Coronary artery (tissue), 2 donors: ENCODE data around the gene CARD19.
A peak's percentile ranks its signal among the peaks of the same experiment; 100 is the strongest.

Experiments
- DNase-seq: peaks from one replicate; pipeline ENCODE4 v3.0.0-alpha.2; 2017; ENCODE audit warnings: low spot score
- H3K27ac ChIP-seq, 2 donors: fragments of 200-600 bp; sonication (generic); one replicate each; pipeline ENCODE4 v1.5.1; 2016 to 2019
- H3K4me3 ChIP-seq: fragments of 200-600 bp; sonication (generic); 2 replicates; pipeline ENCODE4 v1.5.1; 2016; ENCODE audit warnings: mild to moderate bottlenecking, moderate library complexity
- TF ChIP-seq, protein P1 (sequence below): fragments of 200-600 bp; sonication (generic); IDR thresholded peaks from one replicate; pipeline ENCODE4 v1.5.1; 2019; ENCODE audit warnings: antibody characterized with exemption

Gene CARD19

DNA sequence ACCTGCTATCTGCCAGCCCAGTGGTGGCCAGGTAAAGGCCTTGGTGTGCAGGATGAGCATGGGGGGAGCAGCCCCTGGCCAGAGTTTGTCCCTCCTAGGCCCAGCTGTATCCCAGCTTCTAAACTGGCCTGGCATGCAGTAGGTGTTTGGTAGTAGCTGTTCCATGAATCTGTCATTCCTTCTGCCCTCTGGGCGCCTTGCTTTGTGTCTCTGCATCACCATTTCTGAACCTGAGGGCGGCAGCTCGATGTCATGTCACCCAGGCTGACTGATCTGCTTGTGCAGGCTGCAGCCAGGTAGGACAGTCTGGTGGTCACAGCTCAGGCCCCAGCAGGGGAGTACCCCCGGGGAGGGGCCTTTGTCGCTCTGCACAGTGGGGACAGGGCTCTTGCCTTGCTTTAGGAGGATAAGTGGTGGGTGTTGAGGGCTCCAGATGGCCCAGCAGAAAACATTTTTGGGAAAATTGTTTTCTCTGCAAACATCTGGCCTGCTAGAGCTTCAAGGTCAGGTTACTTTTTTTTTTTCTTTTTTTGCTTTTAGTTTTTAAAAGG lies 42.2 kb upstream of the CARD19 start:
- H3K4me3 ChIP-seq: no peak overlapping the region
- H3K27ac ChIP-seq: no peak overlapping the region
- no peak for DNase-seq
- TF ChIP-seq, protein P1, sequence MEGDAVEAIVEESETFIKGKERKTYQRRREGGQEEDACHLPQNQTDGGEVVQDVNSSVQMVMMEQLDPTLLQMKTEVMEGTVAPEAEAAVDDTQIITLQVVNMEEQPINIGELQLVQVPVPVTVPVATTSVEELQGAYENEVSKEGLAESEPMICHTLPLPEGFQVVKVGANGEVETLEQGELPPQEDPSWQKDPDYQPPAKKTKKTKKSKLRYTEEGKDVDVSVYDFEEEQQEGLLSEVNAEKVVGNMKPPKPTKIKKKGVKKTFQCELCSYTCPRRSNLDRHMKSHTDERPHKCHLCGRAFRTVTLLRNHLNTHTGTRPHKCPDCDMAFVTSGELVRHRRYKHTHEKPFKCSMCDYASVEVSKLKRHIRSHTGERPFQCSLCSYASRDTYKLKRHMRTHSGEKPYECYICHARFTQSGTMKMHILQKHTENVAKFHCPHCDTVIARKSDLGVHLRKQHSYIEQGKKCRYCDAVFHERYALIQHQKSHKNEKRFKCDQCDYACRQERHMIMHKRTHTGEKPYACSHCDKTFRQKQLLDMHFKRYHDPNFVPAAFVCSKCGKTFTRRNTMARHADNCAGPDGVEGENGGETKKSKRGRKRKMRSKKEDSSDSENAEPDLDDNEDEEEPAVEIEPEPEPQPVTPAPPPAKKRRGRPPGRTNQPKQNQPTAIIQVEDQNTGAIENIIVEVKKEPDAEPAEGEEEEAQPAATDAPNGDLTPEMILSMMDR: no peak

DNA sequence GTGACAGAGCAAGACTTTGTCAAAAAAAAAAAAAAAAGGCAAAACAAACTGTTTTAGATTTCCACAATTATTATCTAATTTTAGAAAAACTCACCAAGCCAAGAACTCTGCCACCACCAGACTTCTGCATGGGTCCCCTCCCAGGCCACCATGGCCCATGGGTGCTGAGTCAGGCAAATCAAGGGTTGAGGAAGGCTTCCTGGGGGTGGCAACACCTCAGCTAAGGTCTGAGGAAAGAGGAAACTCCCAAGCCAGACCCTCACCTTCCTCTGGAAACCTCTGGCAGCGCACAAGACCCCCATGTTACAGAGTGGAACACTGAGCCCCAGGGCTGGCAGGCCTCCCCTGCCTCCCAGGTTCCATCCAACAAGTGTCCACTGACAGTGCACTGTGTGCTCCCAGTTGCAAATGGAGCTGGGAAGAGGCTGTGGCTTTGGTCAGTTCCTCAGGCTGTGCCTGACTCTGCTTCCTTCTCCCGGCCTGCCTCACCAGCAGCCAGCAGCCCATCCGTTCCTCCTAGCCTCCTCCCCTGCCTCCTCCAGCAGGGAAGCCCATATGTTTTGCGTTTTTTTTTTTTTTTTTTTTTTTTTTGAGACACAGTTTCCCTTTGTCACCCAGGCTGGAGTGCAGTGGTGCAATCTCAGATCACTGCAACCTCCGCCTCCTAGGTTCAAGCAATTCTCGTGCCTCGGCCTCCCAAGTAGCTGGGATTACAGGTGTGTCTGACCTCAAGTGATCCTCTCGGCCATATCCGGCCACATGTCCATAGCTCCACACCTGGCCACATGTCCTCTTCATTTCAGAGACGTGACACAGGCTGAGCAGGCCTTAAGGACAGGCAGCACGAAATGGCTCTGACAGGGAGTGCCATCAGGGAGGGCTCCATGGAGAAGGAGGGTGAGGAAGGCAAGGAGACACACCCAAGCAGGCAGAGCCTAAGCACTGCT lies 41.0 kb upstream of the CARD19 start:
- H3K4me3 ChIP-seq: no peak overlapping the region
- H3K27ac ChIP-seq: peak overlapping the region; percentile 46 to 71
- TF ChIP-seq, protein P1: no peak
- no peak for DNase-seq

DNA sequence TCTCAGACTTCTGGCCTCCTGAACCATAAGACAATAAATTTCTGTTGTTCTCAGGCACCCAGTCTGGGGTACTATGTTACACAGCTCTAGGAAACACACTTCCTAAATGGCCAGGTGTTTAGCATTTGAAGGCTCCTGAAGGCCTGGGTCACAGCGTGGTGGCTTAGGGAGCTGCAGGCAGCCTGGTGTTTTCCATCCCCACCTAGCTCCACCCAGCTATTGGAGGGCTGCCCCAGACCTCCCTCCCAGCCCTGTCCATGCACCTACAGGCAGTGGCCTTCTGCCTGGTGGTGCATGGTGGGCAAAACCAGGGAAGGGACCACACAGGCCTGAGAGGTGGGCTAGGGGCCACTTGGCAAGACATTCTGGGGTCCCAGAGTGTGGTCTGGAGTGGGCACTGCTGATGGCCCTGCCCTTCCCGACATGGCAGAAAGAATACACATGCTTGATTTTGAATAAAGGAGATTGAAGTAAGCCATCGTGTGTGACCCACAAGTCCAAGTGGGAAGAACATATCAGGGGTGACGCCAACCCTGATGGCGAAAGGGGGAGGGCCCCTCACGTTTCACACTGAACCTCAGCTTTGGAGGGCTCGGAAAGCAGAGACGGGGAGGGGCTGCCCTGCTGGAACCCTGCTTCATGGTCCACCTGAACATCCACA lies 38.8 kb upstream of the CARD19 start:
- peak overlapping the region; percentile 10 to 81 for H3K27ac ChIP-seq
- TF ChIP-seq, protein P1: no peak
- no peak overlapping the region for H3K4me3 ChIP-seq
- no peak for DNase-seq

DNA sequence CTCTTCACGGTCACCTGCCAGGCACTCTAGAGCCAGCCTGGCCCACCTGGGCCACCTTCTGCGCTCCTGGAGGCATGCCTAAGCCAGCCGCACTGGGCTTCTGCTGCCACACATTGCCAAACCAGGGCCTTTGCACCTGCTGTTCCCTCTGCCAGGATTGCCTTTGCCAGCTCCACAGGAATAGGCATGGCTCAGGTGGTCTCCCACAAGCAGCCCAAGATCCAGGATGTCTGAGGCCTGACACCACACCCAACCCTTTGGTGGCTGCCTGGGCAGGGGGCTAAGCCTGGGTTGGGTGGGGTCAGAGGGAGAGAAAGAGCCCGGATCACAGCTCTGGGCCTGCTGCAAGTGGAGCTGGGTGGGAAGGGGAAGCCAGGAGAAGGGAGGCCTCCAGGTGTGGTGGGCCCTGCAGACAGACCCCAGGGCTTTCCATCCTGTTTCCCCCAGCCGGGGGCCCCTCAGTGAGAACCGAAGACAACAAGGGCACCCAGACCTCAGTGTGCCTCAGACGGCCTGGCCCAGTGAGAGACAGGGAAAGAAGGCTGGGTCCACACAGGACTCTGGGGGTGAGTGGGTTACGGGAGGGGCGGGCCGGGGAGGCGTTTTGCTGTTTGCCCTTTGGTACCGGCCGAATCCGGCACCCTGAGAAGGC lies 38.2 kb upstream of the CARD19 start:
- Histone ChIP-seq H3K27ac (peak overlapping the region; percentile 10 to 81), H3K4me3 (peak overlapping the region; percentile 78)
- DNase-seq: no peak
- TF ChIP-seq, protein P1: no peak

DNA sequence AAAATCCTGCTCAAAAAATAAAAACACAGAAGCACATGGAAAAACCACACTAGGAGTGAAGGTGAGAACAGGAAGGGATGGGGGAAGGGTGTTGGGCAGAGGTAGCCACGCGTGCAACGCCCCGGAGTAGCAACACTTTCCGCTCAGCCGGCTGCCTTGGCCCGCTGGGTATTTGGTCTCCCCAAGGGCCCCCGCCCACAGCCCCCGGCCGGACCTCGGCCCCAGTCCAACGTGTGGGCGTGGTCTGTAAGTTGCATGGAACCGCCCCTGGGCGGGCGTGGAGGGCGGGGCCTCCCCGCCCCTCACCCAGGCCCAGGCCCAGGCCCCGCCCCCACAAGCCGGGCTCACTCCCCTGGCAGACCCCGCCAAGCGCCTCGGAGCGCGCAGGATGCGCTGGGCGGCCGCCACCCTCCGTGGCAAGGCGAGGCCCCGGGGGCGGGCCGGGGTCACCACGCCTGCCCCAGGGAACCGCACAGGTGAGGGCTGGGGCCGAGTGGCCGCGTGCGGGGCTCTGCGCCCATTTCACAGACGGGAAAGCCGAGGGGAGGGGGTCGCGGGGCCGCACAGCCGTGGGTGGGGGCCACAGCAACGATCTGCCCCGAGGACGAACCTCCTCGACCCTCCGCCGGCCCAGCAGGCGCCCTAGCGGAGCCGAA lies 37.5 kb upstream of the CARD19 start, which contains the start of gene SUSD3:
Gene SUSD3 (plus strand): TSS at position 347 of the 656 bp plus-strand sequence. CDS start 42 bp downstream, at position 389.
- DNase-seq: no peak
- Histone ChIP-seq H3K27ac (peak within 1 kb of the TSS; percentile 10 to 81), H3K4me3 (peak within 1 kb of the TSS; percentile 78)
- TF ChIP-seq, protein P1: no peak

DNA sequence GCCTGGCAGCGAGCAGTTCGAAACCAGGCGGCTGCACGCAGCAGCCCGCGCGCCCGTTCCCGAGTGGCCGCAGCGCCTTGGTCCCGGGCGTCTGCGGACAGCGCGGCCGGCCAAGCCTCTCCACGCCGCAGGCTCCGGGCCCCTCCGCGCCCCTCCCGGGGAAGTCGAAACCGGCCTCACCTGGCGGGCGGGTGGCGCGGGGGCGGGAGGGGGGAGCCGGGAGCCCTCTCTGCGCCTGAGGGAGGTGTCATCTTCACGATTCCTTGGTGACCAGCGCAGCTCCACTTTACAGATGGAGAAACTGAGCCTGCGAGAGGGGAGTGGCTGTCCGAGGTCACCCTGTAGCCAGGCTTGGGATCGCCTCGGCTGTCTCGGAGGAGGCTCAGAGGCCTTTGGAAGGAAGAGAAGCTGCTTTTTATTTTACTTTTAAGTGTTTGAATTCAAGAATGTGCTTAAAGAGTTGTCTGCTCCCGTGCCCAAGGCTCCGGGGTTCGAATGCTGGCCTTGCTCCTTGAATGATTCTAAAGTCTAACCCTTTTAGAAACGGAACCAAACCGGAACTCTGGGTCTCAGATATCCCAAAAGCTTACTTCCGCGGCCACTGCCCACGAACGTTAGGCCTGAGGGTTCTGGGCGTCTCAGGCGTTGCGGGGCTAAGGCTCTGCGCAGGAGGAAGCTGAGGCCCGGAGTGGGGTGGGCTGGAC lies 36.9 kb upstream of the CARD19 start:
- DNase-seq: no peak
- peak overlapping the region; percentile 10 to 81 for H3K27ac ChIP-seq

More for the DNA sequence above, 36.9 kb upstream of the CARD19 start:
- TF ChIP-seq, protein P1: no peak
- peak overlapping the region; percentile 78 for H3K4me3 ChIP-seq
